DOHH2 (cell line): ENCODE measurements around the gene EFNA5.

Experiments used
- CTCF ChIP-seq: fragments of 200-600 bp; sonication (generic); IDR thresholded peaks from one replicate; pipeline ENCODE4 v1.5.1; 2014; ENCODE audit warnings: antibody characterized with exemption, mild to moderate bottlenecking, low read depth, low read length; ENCODE audit not compliant: poor library complexity, severe bottlenecking
- EZH2phosphoT487 ChIP-seq: fragments of 200-600 bp; sonication (generic); IDR thresholded peaks from 2 replicates; pipeline ENCODE4 v1.6.1; 2017; ENCODE audit warnings: borderline replicate concordance, mild to moderate bottlenecking, antibody characterized with exemption, low read length, moderate library complexity, mixed read lengths

- TF ChIP-seq CTCF (no peak), EZH2phosphoT487 (no peak)
Measured at GRCh38 chr5:107615299-107615817, 55.4 kb downstream of the EFNA5 start.
